ENCODE data around the gene NF1.
"Not testable (repeated sequence)": the region's sequence is repeated elsewhere in the genome, so short reads cannot be mapped to it uniquely, and the experiment has no call there.

NF1 gene

DNA sequence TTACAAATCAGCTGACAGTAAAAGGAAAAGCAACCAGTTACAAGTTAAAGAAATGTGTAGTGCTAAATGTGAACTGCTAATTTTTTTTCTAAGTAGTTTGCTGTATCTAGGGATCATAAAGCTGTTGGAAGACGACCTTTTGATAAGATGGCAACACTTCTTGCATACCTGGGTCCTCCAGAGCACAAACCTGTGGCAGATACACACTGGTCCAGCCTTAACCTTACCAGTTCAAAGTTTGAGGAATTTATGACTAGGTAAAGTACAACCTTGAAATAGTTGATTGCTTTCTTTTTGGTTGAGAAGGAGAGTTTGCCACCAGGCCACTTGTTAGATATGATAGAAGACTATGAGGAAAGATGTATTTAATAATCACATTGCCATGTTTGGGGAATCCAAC, 166.8 kb downstream of the NF1 start:
- H4K20me1 ChIP-seq, result no peaks in the 10 kb centered on the region
- H3K27me3 ChIP-seq, result no peaks in the 10 kb centered on the region
- no peak overlapping the region for H3K27ac ChIP-seq
- no peak overlapping the region for H3K4me3 ChIP-seq
- H3K36me3 ChIP-seq, result peaks cover 44% of the 10 kb centered on the region
- H3K4me1 ChIP-seq, result no peaks in the 10 kb centered on the region
- H3K9ac ChIP-seq, result no peak overlapping the region
- no peak for TF ChIP-seq Cebpa-rat (IDR thresholded peaks at IDR 0.05)
- no peaks in the 10 kb centered on the region for H3K9me3 ChIP-seq
- no peak overlapping the region for H3K4me2 ChIP-seq

DNA sequence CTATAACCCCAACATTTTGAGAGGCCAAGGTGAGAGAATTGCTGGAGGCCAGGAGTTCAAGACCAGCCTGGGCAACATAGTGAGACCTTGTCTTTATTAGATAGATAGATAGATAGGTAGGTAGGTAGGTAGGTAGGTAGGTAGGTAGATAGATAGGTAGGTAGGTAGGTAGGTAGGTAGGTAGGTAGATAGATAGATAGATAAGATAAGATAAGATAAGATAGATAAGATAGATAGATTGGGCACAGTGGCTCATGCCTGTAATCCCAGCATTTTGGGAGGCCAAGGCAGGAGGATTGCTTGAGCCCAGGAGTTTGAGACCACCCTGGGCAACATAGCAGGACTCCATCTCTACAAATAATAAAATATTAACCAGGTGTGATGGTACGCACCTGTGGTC, 168.1 kb downstream of the NF1 start:
- not testable (repeated sequence) for H3K27me3 ChIP-seq, H3K27ac ChIP-seq, H3K9ac ChIP-seq, H3K4me1 ChIP-seq, H3K4me2 ChIP-seq, H4K20me1 ChIP-seq, H3K9me3 ChIP-seq, H3K4me3 ChIP-seq
- peaks cover 58% of the 10 kb centered on the region for H3K36me3 ChIP-seq

DNA sequence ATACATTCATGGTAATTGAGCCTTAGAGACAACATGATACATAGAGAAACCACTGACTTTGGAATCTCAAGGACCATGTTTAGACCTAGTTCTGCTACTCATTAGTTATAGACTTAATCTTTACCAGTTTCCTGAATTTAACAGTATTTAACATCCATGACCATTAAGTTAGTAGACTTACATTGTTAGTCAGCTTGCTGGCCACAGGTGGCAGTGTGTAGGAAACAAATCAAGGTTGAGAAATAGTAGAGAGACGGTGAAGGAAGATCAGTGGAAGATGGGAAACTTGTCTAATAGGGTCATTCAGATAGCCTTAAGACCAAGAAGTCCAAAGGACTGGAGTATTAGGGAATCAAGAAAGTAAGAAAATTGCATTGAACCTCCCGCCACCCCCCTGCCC, 171.3 kb downstream of the NF1 start:
- no peak overlapping the region for H3K4me3 ChIP-seq
- H3K4me2 ChIP-seq, result no peak overlapping the region
- H3K9me3 ChIP-seq, result no peaks in the 10 kb centered on the region
- peaks cover 73% of the 10 kb centered on the region for H3K36me3 ChIP-seq
- no peak overlapping the region for H3K27ac ChIP-seq
- no peak overlapping the region for H3K9ac ChIP-seq
- no peak for TF ChIP-seq Cebpa-rat (IDR thresholded peaks at IDR 0.05)
- no peaks in the 10 kb centered on the region for H3K4me1 ChIP-seq
- no peaks in the 10 kb centered on the region for H3K27me3 ChIP-seq
- no peaks in the 10 kb centered on the region for H4K20me1 ChIP-seq

DNA sequence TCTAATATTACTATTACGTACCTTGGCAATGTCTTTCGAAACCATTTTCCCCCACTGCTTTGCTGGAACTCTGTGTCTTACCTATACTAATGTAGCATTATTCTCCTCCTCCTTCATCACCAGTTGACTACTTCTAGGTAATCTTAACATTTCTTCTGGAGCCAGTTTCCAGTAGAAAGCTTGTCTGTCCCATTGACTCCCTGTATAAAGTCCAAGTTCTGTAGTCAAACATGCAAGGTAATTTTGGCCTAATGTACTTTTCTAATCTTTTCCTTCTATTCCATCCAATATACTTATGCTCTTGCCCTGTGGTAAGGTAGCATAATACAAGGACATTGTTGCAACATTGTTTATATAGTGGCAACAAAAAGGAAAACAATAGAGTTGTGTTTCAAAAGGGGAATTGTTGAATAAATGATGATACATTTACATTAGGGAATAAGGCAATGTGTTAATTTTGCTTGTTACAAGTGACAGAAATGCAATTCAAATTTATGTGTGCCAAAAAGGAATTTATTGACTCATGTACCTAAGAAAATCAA, 174.3 kb downstream of the NF1 start:
- Histone ChIP-seq H3K9me3 (no peaks in the 10 kb centered on the region), H3K27me3 (no peaks in the 10 kb centered on the region), H3K27ac (no peak overlapping the region), H3K9ac (no peak overlapping the region), H3K36me3 (peaks cover 69% of the 10 kb centered on the region), H3K4me1 (no peaks in the 10 kb centered on the region), H3K4me2 (no peak overlapping the region), H4K20me1 (no peaks in the 10 kb centered on the region), H3K4me3 (no peak overlapping the region)
- no peak for TF ChIP-seq Cebpa-rat (IDR thresholded peaks at IDR 0.05)

DNA sequence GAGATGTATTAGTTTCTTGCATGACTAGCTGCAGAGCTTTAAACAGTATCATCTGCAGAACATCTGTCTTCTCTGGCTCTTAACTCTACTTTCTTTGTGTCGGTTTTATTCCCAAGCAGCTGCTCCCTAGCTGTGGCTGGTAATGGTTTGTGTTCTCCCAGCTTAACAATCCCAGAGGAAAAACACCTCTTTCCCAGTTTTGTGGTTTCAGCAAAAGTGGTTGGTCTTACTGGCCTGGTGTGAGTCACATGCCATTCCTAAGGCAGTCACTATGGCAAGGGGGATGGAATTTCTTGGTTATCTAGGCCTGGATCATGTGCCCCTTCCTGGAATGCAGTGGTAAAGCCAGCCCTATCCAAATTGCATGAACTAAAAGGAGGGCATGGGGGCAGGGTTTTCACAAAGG, 174.8 kb downstream of the NF1 start:
- Histone ChIP-seq H3K4me2 (no peak overlapping the region), H3K36me3 (peaks cover 65% of the 10 kb centered on the region), H3K27ac (no peak overlapping the region), H3K4me3 (no peak overlapping the region), H3K4me1 (no peaks in the 10 kb centered on the region), H4K20me1 (no peaks in the 10 kb centered on the region), H3K9me3 (no peaks in the 10 kb centered on the region), H3K9ac (no peak overlapping the region), H3K27me3 (no peaks in the 10 kb centered on the region)
- TF ChIP-seq Cebpa-rat (IDR thresholded peaks at IDR 0.05), result no peak

DNA sequence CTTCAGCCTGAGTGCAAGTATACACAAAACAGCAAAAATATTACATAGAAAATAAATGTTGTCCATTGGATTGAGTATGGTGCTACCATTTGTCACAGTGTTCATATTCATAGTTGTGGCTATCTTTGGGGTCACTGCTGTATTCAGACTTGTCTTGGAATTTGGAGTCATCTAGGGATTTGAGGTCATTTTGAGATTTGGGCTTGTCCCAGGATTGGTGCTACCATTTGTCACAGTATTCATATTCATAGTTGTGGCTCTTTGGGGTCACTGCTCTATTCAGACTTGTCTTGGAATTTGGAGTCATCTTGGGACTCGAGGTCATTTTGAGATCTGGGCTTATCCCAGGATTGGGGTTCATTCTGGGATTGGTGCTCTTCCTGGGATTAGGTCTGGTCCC, 177.5 kb downstream of the NF1 start:
- no peak overlapping the region for H3K9ac ChIP-seq
- H3K36me3 ChIP-seq, result peaks cover 59% of the 10 kb centered on the region
- no peaks in the 10 kb centered on the region for H4K20me1 ChIP-seq
- H3K9me3 ChIP-seq, result no peaks in the 10 kb centered on the region
- no peak overlapping the region for H3K27ac ChIP-seq
- H3K27me3 ChIP-seq, result no peaks in the 10 kb centered on the region
- no peak overlapping the region for H3K4me2 ChIP-seq
- no peak overlapping the region for H3K4me3 ChIP-seq
- H3K4me1 ChIP-seq, result no peaks in the 10 kb centered on the region
- no peak for TF ChIP-seq Cebpa-rat (IDR thresholded peaks at IDR 0.05)

DNA sequence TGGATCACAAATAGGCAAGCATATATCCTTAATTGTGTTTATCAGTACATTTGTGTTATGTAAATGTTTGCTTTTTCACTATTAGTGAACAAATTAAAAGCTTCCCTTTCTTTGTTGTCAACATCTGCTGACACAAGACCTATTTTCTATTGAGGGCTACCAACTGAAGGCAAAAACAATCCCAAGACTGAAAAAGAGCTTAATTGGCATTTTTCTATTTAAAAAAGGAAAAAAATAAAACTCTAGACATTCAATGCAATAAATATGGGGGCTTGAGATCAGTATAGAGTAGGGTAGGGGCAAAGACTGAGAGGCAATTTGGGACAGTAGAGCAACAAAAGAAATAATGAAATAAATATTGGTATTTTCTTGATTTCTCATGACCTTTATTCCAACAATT, 178.0 kb downstream of the NF1 start:
- Histone ChIP-seq H3K4me2 (no peak overlapping the region), H3K9ac (no peak overlapping the region), H3K9me3 (no peaks in the 10 kb centered on the region), H4K20me1 (no peaks in the 10 kb centered on the region), H3K36me3 (peaks cover 59% of the 10 kb centered on the region), H3K4me1 (no peaks in the 10 kb centered on the region), H3K27ac (no peak overlapping the region), H3K4me3 (no peak overlapping the region), H3K27me3 (no peaks in the 10 kb centered on the region)
- no peak for TF ChIP-seq Cebpa-rat (IDR thresholded peaks at IDR 0.05)

DNA sequence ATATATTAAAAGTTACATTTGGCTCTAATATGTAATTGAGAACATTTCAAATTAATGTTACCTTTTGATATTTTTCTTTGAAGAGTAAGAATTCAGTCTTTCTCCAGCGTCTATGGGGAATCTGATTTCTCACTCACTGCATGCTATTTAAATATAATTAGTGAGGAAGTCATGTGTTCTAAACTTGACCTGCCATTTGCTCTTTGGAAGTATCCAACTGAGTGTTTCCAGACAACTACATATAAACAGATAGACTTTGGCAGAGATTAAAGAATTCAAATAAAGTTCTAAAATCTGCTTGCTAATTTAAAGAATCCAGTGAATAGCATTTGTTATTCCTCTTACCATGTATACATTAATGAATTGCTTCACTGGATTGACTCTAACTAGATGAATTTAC, 178.7 kb downstream of the NF1 start:
- TF ChIP-seq Cebpa-rat (IDR thresholded peaks at IDR 0.05), result no peak
- Histone ChIP-seq H3K9ac (no peak overlapping the region), H3K36me3 (peaks cover 53% of the 10 kb centered on the region), H3K4me2 (no peak overlapping the region), H3K27me3 (no peaks in the 10 kb centered on the region), H3K4me1 (no peaks in the 10 kb centered on the region), H3K4me3 (no peak overlapping the region), H4K20me1 (no peaks in the 10 kb centered on the region), H3K27ac (no peak overlapping the region), H3K9me3 (no peaks in the 10 kb centered on the region)

DNA sequence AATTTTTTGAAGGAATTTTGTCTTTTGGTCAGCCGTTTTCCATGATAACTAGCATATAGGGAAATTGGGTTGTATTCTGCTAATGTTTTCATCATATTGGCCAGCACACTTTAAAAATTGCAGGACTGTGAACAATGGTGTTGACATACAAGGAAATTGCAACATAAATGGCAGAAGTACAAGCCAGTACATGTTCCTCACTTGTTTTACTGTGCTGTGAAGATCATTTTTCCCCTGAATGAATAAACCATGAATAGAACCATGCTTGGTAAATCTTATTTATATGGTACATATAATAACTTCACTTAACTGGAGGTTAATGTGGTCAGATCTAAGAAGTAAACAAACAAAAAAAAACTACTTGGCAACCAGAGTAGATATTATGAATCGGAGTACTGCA, 179.5 kb downstream of the NF1 start:
- Histone ChIP-seq H3K4me1 (no peaks in the 10 kb centered on the region), H4K20me1 (no peaks in the 10 kb centered on the region), H3K4me3 (no peak overlapping the region), H3K36me3 (peaks cover 45% of the 10 kb centered on the region), H3K9ac (no peak overlapping the region), H3K27ac (no peak overlapping the region), H3K9me3 (no peaks in the 10 kb centered on the region), H3K4me2 (no peak overlapping the region), H3K27me3 (no peaks in the 10 kb centered on the region)
- no peak for TF ChIP-seq Cebpa-rat (IDR thresholded peaks at IDR 0.05)

DNA sequence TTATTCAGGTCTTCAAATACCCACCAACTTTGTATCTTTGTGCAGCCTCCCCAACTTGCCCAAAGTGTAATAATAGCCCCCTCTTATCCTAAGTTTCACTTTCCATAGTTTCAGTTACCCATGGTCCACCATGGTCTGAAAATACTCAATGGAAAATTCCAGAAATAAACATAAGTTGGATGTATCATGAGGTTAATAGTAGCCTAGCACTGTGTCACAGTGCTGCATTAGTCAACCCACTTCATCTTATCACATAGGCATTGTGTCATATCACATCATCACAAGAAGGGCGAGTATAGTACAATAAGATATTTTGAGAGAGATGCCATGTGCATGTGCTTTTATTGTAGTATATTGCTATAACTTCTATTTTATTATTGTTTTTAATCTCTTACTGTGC, 180.3 kb downstream of the NF1 start:
- TF ChIP-seq Cebpa-rat (IDR thresholded peaks at IDR 0.05), result no peak

DNA sequence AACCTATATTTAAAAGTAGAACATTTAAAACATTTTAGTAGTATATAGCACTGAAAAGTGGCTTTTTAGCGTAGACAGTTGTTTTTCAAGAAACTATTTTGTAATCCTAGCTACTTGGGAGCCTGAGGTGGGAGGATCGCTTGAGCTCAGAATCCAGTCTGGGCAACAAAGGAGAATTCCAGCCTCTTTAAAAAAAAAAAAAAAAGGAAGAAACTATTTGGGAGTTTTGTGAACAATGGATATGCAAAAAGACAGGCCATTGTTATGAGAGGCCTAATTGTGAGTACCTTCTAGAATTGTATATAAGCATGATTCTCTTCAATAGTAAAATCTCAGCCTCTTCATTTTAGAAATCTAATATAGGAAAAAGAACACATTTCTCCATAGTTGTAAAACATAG, 184.6 kb downstream of the NF1 start:
- no peaks in the 10 kb centered on the region for H3K9me3 ChIP-seq
- H4K20me1 ChIP-seq, result no peaks in the 10 kb centered on the region
- H3K27ac ChIP-seq, result no peak overlapping the region
- peaks cover 49% of the 10 kb centered on the region for H3K36me3 ChIP-seq
- no peak for TF ChIP-seq Cebpa-rat (IDR thresholded peaks at IDR 0.05)
- no peaks in the 10 kb centered on the region for H3K27me3 ChIP-seq
- H3K4me2 ChIP-seq, result no peak overlapping the region
- H3K4me3 ChIP-seq, result no peak overlapping the region
- no peak overlapping the region for H3K9ac ChIP-seq
- H3K4me1 ChIP-seq, result no peaks in the 10 kb centered on the region

More for the DNA sequence above, 180.3 kb downstream of the NF1 start:
- Histone ChIP-seq H3K9me3 (no peaks in the 10 kb centered on the region), H3K9ac (no peak overlapping the region), H3K4me3 (no peak overlapping the region), H3K36me3 (peaks cover 37% of the 10 kb centered on the region), H3K4me2 (no peak overlapping the region), H3K27ac (no peak overlapping the region), H3K27me3 (no peaks in the 10 kb centered on the region), H3K4me1 (no peaks in the 10 kb centered on the region), H4K20me1 (no peaks in the 10 kb centered on the region)

All from BLaER1 (cell line).